Measurements from ENCODE around the gene ZNF362.

ZNF362 gene

DNA sequence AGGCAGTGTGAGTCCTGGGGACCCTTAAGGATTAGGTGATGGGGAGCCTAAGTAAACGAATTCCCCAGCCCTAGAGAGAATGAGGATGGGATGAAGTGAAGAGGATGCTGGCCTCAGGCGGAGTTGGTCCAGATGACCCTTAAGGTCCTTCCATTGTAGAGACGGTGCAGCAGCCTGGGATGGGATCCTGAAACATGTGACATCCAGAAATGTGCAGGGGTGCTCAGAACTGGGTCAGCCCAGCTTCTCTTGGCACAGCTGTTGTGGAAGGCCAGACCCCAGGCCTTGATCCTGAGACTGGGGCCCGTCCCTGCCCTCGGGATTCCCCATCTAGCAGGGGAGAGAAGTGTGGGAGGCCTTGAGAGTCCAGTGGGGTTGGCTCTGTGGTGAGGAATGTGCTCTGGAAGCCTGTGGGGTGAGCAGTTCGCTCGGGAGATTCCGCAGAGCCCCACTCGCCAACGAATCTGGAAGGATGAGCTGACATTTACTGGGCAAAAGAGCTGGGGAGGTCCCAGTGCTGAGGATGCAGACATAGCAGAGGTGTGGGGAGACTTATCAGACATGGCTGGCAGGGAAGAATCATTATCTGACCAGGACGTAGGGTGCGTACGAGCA is 36.5 kb downstream of the ZNF362 start:
- TF ChIP-seq, protein P1, sequence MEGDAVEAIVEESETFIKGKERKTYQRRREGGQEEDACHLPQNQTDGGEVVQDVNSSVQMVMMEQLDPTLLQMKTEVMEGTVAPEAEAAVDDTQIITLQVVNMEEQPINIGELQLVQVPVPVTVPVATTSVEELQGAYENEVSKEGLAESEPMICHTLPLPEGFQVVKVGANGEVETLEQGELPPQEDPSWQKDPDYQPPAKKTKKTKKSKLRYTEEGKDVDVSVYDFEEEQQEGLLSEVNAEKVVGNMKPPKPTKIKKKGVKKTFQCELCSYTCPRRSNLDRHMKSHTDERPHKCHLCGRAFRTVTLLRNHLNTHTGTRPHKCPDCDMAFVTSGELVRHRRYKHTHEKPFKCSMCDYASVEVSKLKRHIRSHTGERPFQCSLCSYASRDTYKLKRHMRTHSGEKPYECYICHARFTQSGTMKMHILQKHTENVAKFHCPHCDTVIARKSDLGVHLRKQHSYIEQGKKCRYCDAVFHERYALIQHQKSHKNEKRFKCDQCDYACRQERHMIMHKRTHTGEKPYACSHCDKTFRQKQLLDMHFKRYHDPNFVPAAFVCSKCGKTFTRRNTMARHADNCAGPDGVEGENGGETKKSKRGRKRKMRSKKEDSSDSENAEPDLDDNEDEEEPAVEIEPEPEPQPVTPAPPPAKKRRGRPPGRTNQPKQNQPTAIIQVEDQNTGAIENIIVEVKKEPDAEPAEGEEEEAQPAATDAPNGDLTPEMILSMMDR (IDR thresholded peaks at IDR 0.05; ENCODE audit: low read depth, low read length, missing control alignments), result no peak
- H3K4me3 ChIP-seq (replicated peaks; ENCODE audit: low read depth, low read length), result no peak overlapping the region
- no peak for DNase-seq (ENCODE audit: extremely low read depth, low read depth)

DNA sequence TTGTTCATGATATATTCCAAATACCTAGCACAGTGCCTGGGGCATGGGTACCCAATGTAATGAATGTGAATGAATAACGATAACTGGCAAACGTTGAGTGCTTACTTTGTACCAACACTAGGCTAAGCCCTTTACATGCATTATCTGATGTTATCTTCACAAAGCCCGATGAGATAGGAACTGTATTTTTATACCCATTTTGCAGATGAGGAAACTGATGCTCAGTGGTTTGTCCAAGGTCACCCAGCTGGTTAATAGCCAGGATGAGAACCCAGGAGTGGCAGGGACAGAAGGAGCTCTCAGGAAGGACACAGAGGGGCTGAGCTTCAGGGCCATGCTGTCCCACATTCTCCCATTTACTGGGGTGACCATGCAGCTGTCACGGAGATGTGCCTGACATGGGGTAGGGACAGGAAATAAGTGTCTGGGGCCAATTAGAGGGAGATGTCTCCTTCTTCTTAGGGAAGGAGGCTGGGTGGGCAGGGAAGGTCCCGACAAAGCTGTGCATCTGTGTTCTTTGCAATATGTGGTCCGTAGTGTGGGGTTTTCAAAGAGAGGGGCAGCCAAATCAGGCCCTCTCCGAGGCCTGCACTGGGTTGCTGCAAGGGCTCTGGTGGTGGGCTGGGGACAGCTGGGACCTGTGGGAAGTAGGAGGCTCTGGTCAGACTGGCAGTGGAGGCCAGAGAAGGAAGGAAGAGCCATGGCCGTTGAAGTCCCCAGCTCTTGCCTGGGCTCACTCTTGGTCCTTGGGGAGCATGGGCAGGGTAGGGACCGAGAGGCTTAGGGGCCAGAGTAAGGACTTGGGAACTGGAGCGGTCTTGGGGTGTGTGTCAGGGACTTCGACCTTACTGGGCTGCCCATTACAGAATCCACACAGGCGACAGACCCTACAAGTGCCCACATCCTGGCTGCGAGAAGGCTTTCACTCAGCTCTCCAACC is 38.0 kb downstream of the ZNF362 start:
- no peak for DNase-seq (ENCODE audit: extremely low read depth, low read depth)
- TF ChIP-seq, protein P1 (IDR thresholded peaks at IDR 0.05; ENCODE audit: low read depth, low read length, missing control alignments), result peak; percentile 2
- H3K4me3 ChIP-seq (replicated peaks; ENCODE audit: low read depth, low read length), result no peak overlapping the region

DNA sequence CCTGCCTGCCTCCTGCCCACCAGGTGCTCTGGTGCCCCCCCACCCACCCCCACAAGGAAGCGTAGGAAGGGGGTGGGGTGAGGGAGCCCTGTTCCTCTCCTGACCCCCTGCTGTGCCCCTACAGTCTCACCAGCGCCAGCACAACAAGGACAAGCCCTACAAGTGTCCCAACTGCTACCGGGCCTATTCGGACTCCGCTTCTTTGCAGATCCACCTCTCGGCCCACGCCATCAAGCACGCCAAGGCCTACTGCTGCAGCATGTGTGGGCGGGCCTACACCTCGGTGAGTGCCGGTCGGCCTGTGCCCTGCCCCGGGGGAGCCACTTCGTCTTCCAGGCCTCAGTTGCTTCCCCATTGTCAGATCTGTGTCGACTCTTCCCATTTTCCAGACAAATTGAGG is 38.7 kb downstream of the ZNF362 start:
- TF ChIP-seq, protein P1 (IDR thresholded peaks at IDR 0.05; ENCODE audit: low read depth, low read length, missing control alignments), result no peak
- DNase-seq (ENCODE audit: extremely low read depth, low read depth), result no peak
- H3K4me3 ChIP-seq (replicated peaks; ENCODE audit: low read depth, low read length), result no peak overlapping the region

DNA sequence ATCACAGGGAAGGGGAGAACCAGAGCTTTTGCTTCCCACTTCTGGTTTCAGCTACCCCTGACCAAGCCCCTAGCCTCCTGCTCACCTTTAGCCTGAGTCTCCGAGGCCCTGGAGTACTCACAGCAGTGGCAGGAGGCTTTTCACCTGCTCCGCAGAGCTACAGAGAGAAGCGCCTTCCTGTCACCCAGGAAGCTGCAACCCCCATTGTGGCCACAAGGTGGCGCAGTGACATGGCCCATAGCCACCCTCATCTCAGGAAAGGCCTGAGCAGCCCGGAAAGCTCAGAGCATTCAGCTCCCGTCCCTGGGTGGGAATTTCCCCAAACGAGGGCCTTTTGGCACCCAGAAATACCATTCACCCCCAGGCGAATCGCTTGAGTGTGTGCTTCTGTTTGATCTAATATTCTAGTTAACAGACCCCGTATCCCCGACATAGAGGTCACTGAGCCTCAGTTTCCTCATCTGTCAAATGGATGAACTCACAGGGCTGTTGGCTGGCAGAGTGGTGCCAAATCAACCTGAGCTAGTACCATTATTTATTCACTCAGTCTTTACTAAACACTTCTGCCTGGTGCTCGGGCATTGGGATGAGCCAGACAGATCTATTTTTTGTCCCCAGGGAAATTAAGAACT is 39.3 kb downstream of the ZNF362 start:
- TF ChIP-seq, protein P1 (IDR thresholded peaks at IDR 0.05; ENCODE audit: low read depth, low read length, missing control alignments), result peak; percentile 98
- H3K4me3 ChIP-seq (replicated peaks; ENCODE audit: low read depth, low read length), result no peak overlapping the region
- peak; percentile 44 for DNase-seq (ENCODE audit: extremely low read depth, low read depth)

DNA sequence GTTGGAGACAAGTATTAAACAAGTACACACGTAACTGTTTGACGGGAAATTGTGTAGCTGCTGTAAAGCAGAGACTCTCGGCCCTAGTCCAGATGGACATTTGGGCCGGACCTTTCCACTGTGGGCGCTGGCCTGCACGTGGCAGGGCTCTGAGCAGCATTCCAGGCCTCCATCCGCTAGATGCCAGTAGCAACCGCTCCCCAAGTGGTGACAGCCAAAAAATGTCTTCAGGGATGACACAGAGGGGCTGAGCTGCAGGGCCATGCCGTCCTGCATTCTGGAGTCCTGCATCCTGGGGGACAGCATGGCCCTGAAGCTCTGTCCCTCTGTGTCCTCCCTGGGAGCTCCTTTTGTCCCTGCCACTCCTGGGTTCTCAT is 39.8 kb downstream of the ZNF362 start:
- TF ChIP-seq, protein P1 (IDR thresholded peaks at IDR 0.05; ENCODE audit: low read depth, low read length, missing control alignments), result no peak
- no peak overlapping the region for H3K4me3 ChIP-seq (replicated peaks; ENCODE audit: low read depth, low read length)
- DNase-seq (ENCODE audit: extremely low read depth, low read depth), result no peak

DNA sequence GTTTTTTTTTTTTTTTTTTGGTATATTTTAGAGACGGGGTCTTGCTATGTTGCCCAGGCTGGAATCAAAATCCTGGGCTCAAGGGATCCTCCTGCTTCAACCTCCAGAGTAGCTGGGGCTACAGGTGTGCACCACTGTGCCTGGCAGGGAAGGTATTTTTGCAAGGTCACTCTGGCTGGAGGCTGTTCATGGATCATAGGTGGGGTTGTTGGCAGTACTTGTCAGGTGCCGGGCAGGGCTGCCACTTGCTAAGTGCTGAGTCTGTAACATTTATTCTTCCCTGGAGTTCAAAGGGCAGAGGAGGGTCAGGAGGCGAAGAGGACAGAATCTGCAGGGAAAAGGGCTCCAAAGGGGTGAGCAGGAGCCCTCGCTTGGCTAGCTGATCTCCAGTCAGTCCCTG is 40.5 kb downstream of the ZNF362 start:
- TF ChIP-seq, protein P1 (IDR thresholded peaks at IDR 0.05; ENCODE audit: low read depth, low read length, missing control alignments), result no peak
- H3K4me3 ChIP-seq (replicated peaks; ENCODE audit: low read depth, low read length), result no peak overlapping the region
- DNase-seq (ENCODE audit: extremely low read depth, low read depth), result no peak

All from HFF-Myc (cell line).